HG02588 (cell line): ENCODE measurements around the gene EXOC1.

Experiments used
- ATAC-seq: cut with Tn5 transposase; IDR thresholded peaks from one replicate; pipeline ENCODE4 v1.9.1; 2021; ENCODE audit warnings: mild to moderate bottlenecking, moderate library complexity; ENCODE audit not compliant: unreplicated experiment

The EXOC1 gene

GRCh38 chr4:55849724-55850123, 3.7 kb upstream of the EXOC1 start:
- no peak for ATAC-seq

GRCh38 chr4:55851885-55852284, 1.6 kb upstream of the EXOC1 start:
- no peak for ATAC-seq

GRCh38 chr4:55854129-55854528, 681 bp downstream of the EXOC1 start:
- ATAC-seq = no peak

GRCh38 chr4:55857586-55857985, 4.1 kb downstream of the EXOC1 start:
- no peak for ATAC-seq

GRCh38 chr4:55859711-55860110, 6.3 kb downstream of the EXOC1 start:
- no peak for ATAC-seq

GRCh38 chr4:55864577-55865223, 11.3 kb downstream of the EXOC1 start:
- ATAC-seq = no peak

GRCh38 chr4:55865228-55865806, 11.9 kb downstream of the EXOC1 start:
- ATAC-seq = no peak

- ATAC-seq = peak; percentile 80
Measured at GRCh38 chr4:55866290-55866907, 13.0 kb downstream of the EXOC1 start.

GRCh38 chr4:55866973-55867574, 13.6 kb downstream of the EXOC1 start:
- ATAC-seq = peak; percentile 86

GRCh38 chr4:55868581-55869090, 15.2 kb downstream of the EXOC1 start:
- no peak for ATAC-seq

- ATAC-seq = no peak
Measured at GRCh38 chr4:55871299-55871800, 17.9 kb downstream of the EXOC1 start.

GRCh38 chr4:55874831-55875230, 21.4 kb downstream of the EXOC1 start:
- no peak for ATAC-seq

GRCh38 chr4:55876387-55876786, 22.9 kb downstream of the EXOC1 start:
- ATAC-seq = no peak

- ATAC-seq = no peak
Measured at GRCh38 chr4:55879224-55879623, 25.8 kb downstream of the EXOC1 start.

- no peak for ATAC-seq
Measured at GRCh38 chr4:55880652-55881280, 27.3 kb downstream of the EXOC1 start.

- ATAC-seq = no peak
Measured at GRCh38 chr4:55884093-55884850, 30.8 kb downstream of the EXOC1 start.

- ATAC-seq = no peak
Measured at GRCh38 chr4:55884851-55885219, 31.4 kb downstream of the EXOC1 start.

- no peak for ATAC-seq
Measured at GRCh38 chr4:55887594-55887993, 34.1 kb downstream of the EXOC1 start.

GRCh38 chr4:55892156-55892555, 38.7 kb downstream of the EXOC1 start:
- no peak for ATAC-seq

GRCh38 chr4:55896622-55897021, 43.2 kb downstream of the EXOC1 start:
- no peak for ATAC-seq

- ATAC-seq = no peak
Measured at GRCh38 chr4:55902677-55903076, 49.2 kb downstream of the EXOC1 start.
